Loucy (cell line): ENCODE data around the gene PHF11.

Source experiments
- H2AFZ ChIP-seq: fragments of 200-600 bp; sonication (generic); 2 replicates; pipeline ENCODE4 v1.6.0; 2016; ENCODE audit warnings: antibody characterized with exemption, mild to moderate bottlenecking, low read length, moderate library complexity
- H3F3A ChIP-seq: fragments of 200-600 bp; 2 replicates; pipeline ENCODE4 v1.6.0; 2016; ENCODE audit warnings: antibody characterized with exemption, low read depth, mild to moderate bottlenecking
- H3K27me3 ChIP-seq: fragments of 200-600 bp; sonication (generic); 2 replicates; pipeline ENCODE4 v1.6.1; 2014; ENCODE audit warnings: low read length, mild to moderate bottlenecking; ENCODE audit not compliant: insufficient read depth, poor library complexity, severe bottlenecking
- H3K36me3 ChIP-seq: fragments of 200-600 bp; sonication (generic); 2 replicates; pipeline ENCODE4 v1.6.1; 2016; ENCODE audit warnings: low read length; ENCODE audit not compliant: insufficient read depth
- H3K4me1 ChIP-seq: fragments of 200-600 bp; sonication (generic); 2 replicates; pipeline ENCODE4 v1.5.1; 2014; ENCODE audit warnings: low read length, mild to moderate bottlenecking; ENCODE audit not compliant: insufficient read depth, poor library complexity, severe bottlenecking
- H3K4me2 ChIP-seq: fragments of 200-600 bp; sonication (generic); 2 replicates; pipeline ENCODE4 v1.6.0; 2014; ENCODE audit warnings: antibody characterized with exemption, low read length, low read depth, mild to moderate bottlenecking; ENCODE audit not compliant: poor library complexity, severe bottlenecking
- H3K4me3 ChIP-seq: fragments of 200-600 bp; sonication (generic); 2 replicates; pipeline ENCODE4 v1.5.1; 2014; ENCODE audit warnings: low read length, mild to moderate bottlenecking, mixed read lengths; ENCODE audit not compliant: poor library complexity, severe bottlenecking
- H3K79me2 ChIP-seq: fragments of 200-600 bp; sonication (generic); 2 replicates; pipeline ENCODE4 v1.6.1; 2014; ENCODE audit warnings: low read length; ENCODE audit not compliant: insufficient read depth
- H3K9ac ChIP-seq: fragments of 200-600 bp; sonication (generic); 2 replicates; pipeline ENCODE4 v1.6.0; 2014; ENCODE audit warnings: mild to moderate bottlenecking, low read depth, low read length, moderate library complexity; ENCODE audit not compliant: poor library complexity, severe bottlenecking
- H3K9me2 ChIP-seq: fragments of 200-600 bp; sonication (generic); replicated peaks from 2 replicates; pipeline ENCODE4 v1.6.1; 2016; ENCODE audit warnings: low read depth, low read length, mixed read lengths
- H3K9me3 ChIP-seq: fragments of 200-600 bp; sonication (generic); 2 replicates; pipeline ENCODE4 v1.6.1; 2014; ENCODE audit warnings: mild to moderate bottlenecking, antibody characterized with exemption, low read length, low read depth; ENCODE audit not compliant: insufficient read depth
- H4K20me1 ChIP-seq: fragments of 200-600 bp; sonication (generic); 2 replicates; pipeline ENCODE4 v1.6.0; 2014; ENCODE audit warnings: antibody characterized with exemption, low read length, mild to moderate bottlenecking; ENCODE audit not compliant: insufficient read depth, poor library complexity, severe bottlenecking
- EZH2phosphoT487 ChIP-seq: fragments of 200-600 bp; IDR thresholded peaks from 2 replicates; pipeline ENCODE4 v1.6.1; 2018; ENCODE audit warnings: antibody characterized with exemption, mild to moderate bottlenecking, moderate library complexity, borderline replicate concordance
- TF ChIP-seq, protein P1 (sequence below): fragments of 200-600 bp; sonication (generic); conservative IDR thresholded peaks from 2 replicates; pipeline ENCODE4 v1.5.1; 2014; ENCODE audit warnings: mild to moderate bottlenecking, antibody characterized with exemption, low read length

The PHF11 gene

DNA sequence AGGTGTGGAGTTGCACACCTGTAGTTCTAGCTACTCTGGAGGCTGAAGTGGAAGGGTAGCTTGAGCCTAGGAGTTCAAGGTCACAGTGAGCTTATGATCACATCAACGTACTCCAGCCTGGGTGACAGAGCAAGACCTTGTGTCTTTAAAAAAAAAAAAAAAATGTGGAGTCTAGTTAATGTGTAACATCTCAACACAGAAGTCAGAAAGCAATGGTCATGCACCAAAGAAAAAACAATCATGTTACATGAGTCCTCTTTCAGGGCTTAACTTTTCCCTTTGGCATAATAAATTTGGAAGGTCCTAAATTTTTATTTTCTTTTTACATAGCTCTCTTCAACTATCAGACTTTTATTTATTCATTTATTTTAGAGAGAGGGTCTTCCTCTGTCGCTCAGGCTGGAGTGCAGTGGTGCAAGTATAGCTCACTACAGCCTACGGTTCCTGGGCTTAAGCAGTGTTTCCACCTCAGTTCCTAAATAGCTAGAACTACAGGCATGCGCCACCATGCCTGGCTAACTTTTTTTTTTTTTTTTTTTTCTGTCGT lies 29.4 kb upstream of the PHF11 start:
- H3K4me3 ChIP-seq, result no peak overlapping the region
- peaks cover 8% of the 10 kb centered on the region; the same call in 1 of the 2 replicates for H3K9me3 ChIP-seq
- H3K36me3 ChIP-seq, result peaks cover 57% of the 10 kb centered on the region
- H3K9me2 ChIP-seq, result no peaks in the 10 kb centered on the region
- H3F3A ChIP-seq, result no peaks in the 10 kb centered on the region
- H4K20me1 ChIP-seq, result no peaks in the 10 kb centered on the region
- H3K4me1 ChIP-seq, result no peaks in the 10 kb centered on the region
- no peak for TF ChIP-seq EZH2phosphoT487
- TF ChIP-seq, protein P1, sequence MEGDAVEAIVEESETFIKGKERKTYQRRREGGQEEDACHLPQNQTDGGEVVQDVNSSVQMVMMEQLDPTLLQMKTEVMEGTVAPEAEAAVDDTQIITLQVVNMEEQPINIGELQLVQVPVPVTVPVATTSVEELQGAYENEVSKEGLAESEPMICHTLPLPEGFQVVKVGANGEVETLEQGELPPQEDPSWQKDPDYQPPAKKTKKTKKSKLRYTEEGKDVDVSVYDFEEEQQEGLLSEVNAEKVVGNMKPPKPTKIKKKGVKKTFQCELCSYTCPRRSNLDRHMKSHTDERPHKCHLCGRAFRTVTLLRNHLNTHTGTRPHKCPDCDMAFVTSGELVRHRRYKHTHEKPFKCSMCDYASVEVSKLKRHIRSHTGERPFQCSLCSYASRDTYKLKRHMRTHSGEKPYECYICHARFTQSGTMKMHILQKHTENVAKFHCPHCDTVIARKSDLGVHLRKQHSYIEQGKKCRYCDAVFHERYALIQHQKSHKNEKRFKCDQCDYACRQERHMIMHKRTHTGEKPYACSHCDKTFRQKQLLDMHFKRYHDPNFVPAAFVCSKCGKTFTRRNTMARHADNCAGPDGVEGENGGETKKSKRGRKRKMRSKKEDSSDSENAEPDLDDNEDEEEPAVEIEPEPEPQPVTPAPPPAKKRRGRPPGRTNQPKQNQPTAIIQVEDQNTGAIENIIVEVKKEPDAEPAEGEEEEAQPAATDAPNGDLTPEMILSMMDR, result no peak
- H3K27me3 ChIP-seq, result no peaks in the 10 kb centered on the region
- no peaks in the 10 kb centered on the region for H3K79me2 ChIP-seq
- no peak overlapping the region for H3K4me2 ChIP-seq
- no peak overlapping the region for H3K9ac ChIP-seq
- H2AFZ ChIP-seq, result no peak overlapping the region

GRCh38 chr13:49472186-49472585 lies 23.6 kb upstream of the PHF11 start:
- TF ChIP-seq, protein P1, result no peak
- TF ChIP-seq EZH2phosphoT487, result no peak

DNA sequence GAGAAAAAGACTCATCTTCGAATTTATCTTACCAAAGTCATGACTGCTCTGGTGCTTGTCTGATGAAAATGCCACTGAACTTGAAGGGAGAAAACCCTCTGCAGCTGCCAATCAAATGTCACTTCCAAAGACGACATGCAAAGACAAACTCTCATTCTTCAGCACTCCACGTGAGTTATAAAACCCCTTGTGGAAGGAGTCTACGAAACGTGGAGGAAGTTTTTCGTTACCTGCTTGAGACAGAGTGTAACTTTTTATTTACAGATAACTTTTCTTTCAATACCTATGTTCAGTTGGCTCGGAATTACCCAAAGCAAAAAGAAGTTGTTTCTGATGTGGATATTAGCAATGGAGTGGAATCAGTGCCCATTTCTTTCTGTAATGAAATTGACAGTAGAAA lies 19.2 kb upstream of the PHF11 start:
- Histone ChIP-seq H3F3A (no peaks in the 10 kb centered on the region), H3K4me3 (no peak overlapping the region), H3K9me2 (no peaks in the 10 kb centered on the region)

More at GRCh38 chr13:49472186-49472585, 23.6 kb upstream of the PHF11 start:
- Histone ChIP-seq H3K4me1 (no peaks in the 10 kb centered on the region), H4K20me1 (no peaks in the 10 kb centered on the region), H3K79me2 (no peaks in the 10 kb centered on the region), H3F3A (no peaks in the 10 kb centered on the region), H3K9me2 (no peaks in the 10 kb centered on the region), H2AFZ (no peak overlapping the region), H3K27me3 (no peaks in the 10 kb centered on the region), H3K9me3 (no peaks in the 10 kb centered on the region), H3K4me2 (no peak overlapping the region), H3K4me3 (no peak overlapping the region), H3K36me3 (peaks cover 66% of the 10 kb centered on the region), H3K9ac (no peak overlapping the region)

More for the DNA sequence above, 19.2 kb upstream of the PHF11 start:
- Histone ChIP-seq H3K36me3 (peaks cover 71% of the 10 kb centered on the region), H4K20me1 (no peaks in the 10 kb centered on the region), H2AFZ (no peak overlapping the region), H3K27me3 (no peaks in the 10 kb centered on the region), H3K9me3 (no peaks in the 10 kb centered on the region), H3K9ac (no peak overlapping the region), H3K4me1 (no peaks in the 10 kb centered on the region), H3K79me2 (no peaks in the 10 kb centered on the region), H3K4me2 (no peak overlapping the region)
- TF ChIP-seq, protein P1, result no peak
- no peak for TF ChIP-seq EZH2phosphoT487
